Erythroblast (primary cell): ENCODE results near the gene MAP2K3.
"Not testable (repeated sequence)": the region's sequence is repeated elsewhere in the genome, so short reads cannot be mapped to it uniquely, and the experiment has no call there.

ENCODE experiments used
- GATA1 ChIP-seq: IDR thresholded peaks from 2 replicates; pipeline ENCODE4 v1.6.1; 2011; ENCODE audit warnings: low read depth, mild to moderate bottlenecking, control low read depth, low read length, moderate library complexity
- POLR2A ChIP-seq: IDR thresholded peaks from 2 replicates; pipeline ENCODE4 v1.6.1; 2011; ENCODE audit warnings: mild to moderate bottlenecking, low read length

DNA sequence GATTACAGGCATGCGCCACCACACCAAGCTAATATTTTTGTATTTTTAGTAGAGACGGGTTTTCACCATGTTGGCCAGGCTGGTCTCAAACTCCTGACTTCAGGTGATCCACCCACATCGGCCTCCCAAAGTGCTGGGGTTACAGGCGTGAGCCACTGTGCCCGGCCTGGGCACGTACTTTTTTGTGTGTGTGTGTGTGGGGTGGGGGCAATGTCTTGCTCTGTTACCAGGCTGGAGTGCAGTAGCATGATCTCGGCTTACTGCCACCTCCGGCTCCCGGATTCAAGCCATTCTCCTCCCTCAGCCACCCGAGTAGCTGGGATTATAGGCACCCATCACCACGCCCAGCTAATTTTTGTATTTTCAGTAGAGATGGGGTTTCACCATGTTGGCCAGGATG lies 55.1 kb downstream of the MAP2K3 start:
- not testable (repeated sequence) for TF ChIP-seq POLR2A, GATA1
